Dedifferentiated amniotic fluid mesenchymal stem cell (primary cell): ENCODE measurements around the gene TOMM22.
"Not testable (repeated sequence)": the region's sequence is repeated elsewhere in the genome, so short reads cannot be mapped to it uniquely, and the experiment has no call there.

Source experiments
- DNase-seq: peaks from one replicate; pipeline ENCODE4 v3.0.0-alpha.2; 2016; ENCODE audit errors: extremely low spot score

Gene TOMM22

GRCh38 chr22:38681582-38682335, at the start of gene TOMM22:
Gene TOMM22 (plus strand): TSS chr22:38681957. CDS start chr22:38681979, 22 bp downstream.
- peak; percentile 82 for DNase-seq

GRCh38 chr22:38632528-38632927, 49.2 kb upstream of the TOMM22 start:
- DNase-seq = no peak

GRCh38 chr22:38638216-38638615, 43.5 kb upstream of the TOMM22 start:
- no peak for DNase-seq

GRCh38 chr22:38638728-38639127, 43.0 kb upstream of the TOMM22 start:
- no peak for DNase-seq

- no peak for DNase-seq
Observed at GRCh38 chr22:38641476-38642040, 40.2 kb upstream of the TOMM22 start.

- DNase-seq = not testable (repeated sequence)
Observed at GRCh38 chr22:38644245-38644644, 37.5 kb upstream of the TOMM22 start.

GRCh38 chr22:38645430-38645829, 36.3 kb upstream of the TOMM22 start:
- no peak for DNase-seq

GRCh38 chr22:38649841-38650522, 31.8 kb upstream of the TOMM22 start:
- no peak for DNase-seq

- DNase-seq = no peak
Observed at GRCh38 chr22:38652859-38653258, 28.9 kb upstream of the TOMM22 start.

- no peak for DNase-seq
Observed at GRCh38 chr22:38653741-38654140, 28.0 kb upstream of the TOMM22 start.

- peak; percentile 14 for DNase-seq
Observed at GRCh38 chr22:38655519-38656255, 26.1 kb upstream of the TOMM22 start.

GRCh38 chr22:38656256-38657044, 25.3 kb upstream of the TOMM22 start, which contains the start of the genes CBY1 and FAM227A:
Gene CBY1 (plus strand): TSS chr22:38656638. CDS start chr22:38668055, 11,417 bp downstream.
Gene FAM227A (minus strand): TSS chr22:38656392. CDS start chr22:38650168, 6,224 bp downstream.
- DNase-seq = peak; percentile 84

GRCh38 chr22:38657045-38657909, 24.5 kb upstream of the TOMM22 start:
- no peak for DNase-seq

- DNase-seq = no peak
Observed at GRCh38 chr22:38674888-38675287, 6.9 kb upstream of the TOMM22 start.

- no peak for DNase-seq
Observed at GRCh38 chr22:38675833-38676232, 5.9 kb upstream of the TOMM22 start.

GRCh38 chr22:38684895-38685294, 3.1 kb downstream of the TOMM22 start:
- DNase-seq = no peak

GRCh38 chr22:38685761-38686160, 4.0 kb downstream of the TOMM22 start:
- DNase-seq = no peak

GRCh38 chr22:38689651-38690050, 7.9 kb downstream of the TOMM22 start:
- no peak for DNase-seq

- DNase-seq = no peak
Observed at GRCh38 chr22:38694049-38694448, 12.3 kb downstream of the TOMM22 start.

GRCh38 chr22:38694940-38695339, 13.2 kb downstream of the TOMM22 start:
- DNase-seq = no peak
